MG63 (cell line): ENCODE results near the gene SMAD7. TPM values are rescaled to one million over a fixed set of nuclear protein-coding genes. Genes with fewer than 3 reads are reported as not detected.

ENCODE experiments used
- DNase-seq: peaks from one replicate; pipeline ENCODE4 v3.0.0-alpha.2; 2020
- H3K27me3 ChIP-seq: fragments of 250-450 bp; sonication (Bioruptor Pico); 2 replicates; pipeline ENCODE4 v1.5.1; 2020; ENCODE audit warnings: mild to moderate bottlenecking, moderate library complexity
- H3K36me3 ChIP-seq: fragments of 250-450 bp; sonication (Bioruptor Pico); 2 replicates; pipeline ENCODE4 v1.5.1; 2020; ENCODE audit warnings: mild to moderate bottlenecking, moderate library complexity
- H3K4me3 ChIP-seq: fragments of 250-450 bp; sonication (Bioruptor Pico); 2 replicates; pipeline ENCODE4 v1.5.1; 2020; ENCODE audit warnings: mild to moderate bottlenecking, moderate library complexity
- H3K9me3 ChIP-seq: fragments of 250-450 bp; sonication (Bioruptor Pico); 2 replicates; pipeline ENCODE4 v1.5.1; 2020; ENCODE audit warnings: mild to moderate bottlenecking, moderate library complexity
- total RNA-seq: library from RNA; depleted of rRNA; stranded (reverse); fragments of >200 nt; shearing (Covaris generic); gene quantifications from 2 replicates; pipeline ENCODE4 v1.2.3, GENCODE V29; 2014; ENCODE audit warnings: low replicate concordance

Gene SMAD7
- total RNA-seq, 1 experiment from 2014 or later, result 29.3 TPM

DNA sequence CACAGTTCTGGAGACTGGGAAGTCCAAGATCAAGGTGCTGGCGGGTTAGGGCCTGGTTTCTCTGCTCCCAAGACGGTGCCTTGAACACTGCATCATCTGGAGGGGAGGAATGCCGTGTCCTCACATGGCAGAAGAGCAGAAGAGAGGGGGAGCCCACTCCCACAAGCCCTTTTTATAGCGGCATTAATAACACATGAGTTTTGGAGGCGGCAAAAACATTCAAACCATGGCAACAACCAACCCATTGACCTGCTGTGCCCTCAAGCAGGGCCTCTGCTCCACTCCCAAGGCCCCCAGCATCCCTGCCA, 62.0 kb downstream of the SMAD7 start:
- Histone ChIP-seq H3K9me3 (no peaks in the 10 kb centered on the region), H3K4me3 (no peak overlapping the region), H3K27me3 (no peaks in the 10 kb centered on the region), H3K36me3 (no peaks in the 10 kb centered on the region)
- no peak for DNase-seq

DNA sequence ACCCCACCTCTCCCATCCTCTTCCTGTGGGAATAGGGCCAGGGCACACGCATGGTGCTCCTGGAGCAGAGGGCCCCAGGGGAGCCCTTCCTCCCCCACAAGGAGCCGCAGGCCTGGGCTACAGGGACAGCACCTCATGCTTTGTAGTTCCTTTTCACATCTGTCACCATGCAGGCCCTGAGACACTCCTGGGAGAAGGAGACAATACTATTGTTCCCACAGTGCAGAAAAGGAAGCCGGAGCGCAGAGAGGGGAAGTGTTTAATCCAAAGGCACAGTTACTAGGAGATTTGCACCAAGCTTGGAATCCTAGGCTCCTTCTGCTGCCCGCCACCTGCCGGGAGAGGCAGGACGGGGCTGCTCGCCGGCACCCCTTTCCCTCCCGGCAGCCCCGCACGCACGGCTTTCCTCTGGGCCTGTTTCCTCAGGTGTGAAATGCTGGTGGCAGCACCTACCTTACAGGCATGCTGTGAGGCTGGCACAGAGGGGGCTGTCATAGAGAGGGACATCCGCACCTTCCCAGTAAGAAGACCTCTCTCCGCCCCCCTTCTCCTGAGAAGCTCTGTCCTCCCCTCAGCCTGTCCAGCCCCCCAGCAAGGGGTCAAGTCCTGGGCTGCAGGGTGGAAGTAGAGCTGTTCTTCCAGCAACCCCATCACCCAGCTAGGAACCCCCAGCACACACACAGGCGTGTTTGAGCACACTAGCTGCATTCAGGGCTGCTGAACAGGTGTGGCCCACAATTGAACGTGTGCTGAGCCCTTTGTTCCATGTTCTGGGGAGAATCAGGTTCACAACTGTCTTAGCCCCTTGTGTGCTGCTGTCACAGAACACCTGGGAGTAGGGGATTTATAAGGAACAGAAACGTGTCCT, 62.6 kb downstream of the SMAD7 start:
- no peak for DNase-seq
- no peaks in the 10 kb centered on the region for H3K27me3 ChIP-seq

DNA sequence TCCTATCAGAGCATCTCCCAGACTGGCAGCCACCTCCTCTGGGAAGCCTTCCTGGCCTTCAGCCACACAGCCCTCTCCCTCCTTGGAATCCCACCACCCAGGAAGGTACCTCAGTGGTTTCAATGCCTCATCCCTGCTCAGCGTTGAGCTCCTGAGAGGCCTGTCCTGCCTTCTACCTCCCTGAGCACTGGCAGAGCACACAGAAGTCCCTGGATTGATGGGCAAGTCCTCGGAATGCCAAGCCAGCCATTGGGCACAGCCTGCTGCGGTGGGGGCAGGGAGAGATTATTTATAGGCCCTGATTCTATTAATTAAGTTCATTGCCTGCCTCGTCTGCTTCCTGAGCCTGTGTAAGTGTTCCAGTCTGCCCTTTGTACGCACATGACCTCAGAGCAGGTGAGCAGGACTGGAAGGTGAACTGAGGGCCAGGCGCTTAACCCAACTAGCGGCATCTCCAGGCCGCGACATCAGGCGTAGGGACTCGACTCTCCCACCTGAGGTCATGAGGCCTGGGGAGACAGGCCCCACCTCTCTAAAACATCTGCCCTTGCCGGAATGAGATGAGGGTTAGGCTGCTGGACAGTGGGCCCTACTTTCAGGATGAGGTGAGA, 63.4 kb downstream of the SMAD7 start:
- H3K4me3 ChIP-seq, result no peak overlapping the region
- no peak for DNase-seq
- H3K9me3 ChIP-seq, result no peaks in the 10 kb centered on the region
- H3K36me3 ChIP-seq, result no peaks in the 10 kb centered on the region
- H3K27me3 ChIP-seq, result no peaks in the 10 kb centered on the region

More for the DNA sequence above, 62.6 kb downstream of the SMAD7 start:
- H3K9me3 ChIP-seq, result no peaks in the 10 kb centered on the region
- H3K4me3 ChIP-seq, result no peak overlapping the region
- no peaks in the 10 kb centered on the region for H3K36me3 ChIP-seq

DNA sequence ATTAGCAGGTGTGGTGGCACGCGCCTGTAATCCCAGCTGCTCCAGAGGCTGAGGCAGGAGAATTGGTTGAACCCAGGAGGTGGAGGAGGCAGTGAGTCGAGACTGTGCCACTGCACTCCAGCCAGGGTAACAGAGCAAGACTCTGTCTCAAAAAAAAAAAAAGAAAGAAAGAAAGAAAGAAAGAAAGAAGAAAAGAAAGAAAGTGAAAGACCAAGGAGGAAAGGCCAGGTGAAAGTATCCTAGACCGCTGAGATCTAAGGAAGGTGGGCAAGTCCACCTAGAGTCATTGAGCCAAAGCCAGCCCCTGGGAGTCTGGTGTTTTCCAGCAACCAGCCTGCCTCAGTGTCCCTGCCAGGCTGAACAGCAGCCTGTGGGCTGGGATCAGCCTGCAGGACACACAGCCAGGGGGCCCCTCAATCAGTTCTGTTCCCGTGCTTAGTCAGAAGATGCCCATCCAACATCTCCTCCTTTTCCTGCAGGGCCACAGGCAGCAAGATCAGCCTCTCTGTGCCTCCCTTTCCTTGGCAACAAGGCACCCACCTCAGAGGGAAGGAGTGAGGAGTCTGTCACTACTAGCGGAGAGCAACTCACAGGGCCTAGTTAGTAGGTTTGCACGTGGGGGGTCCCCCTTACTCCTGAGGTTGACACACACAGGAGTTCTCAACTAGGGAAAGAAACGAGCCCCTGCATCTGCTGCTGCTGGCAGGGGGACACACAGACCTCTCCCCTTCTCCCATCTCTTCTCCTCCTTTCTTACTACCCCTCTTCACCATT, 64.1 kb downstream of the SMAD7 start:
- DNase-seq, result no peak
- H3K9me3 ChIP-seq, result no peaks in the 10 kb centered on the region

DNA sequence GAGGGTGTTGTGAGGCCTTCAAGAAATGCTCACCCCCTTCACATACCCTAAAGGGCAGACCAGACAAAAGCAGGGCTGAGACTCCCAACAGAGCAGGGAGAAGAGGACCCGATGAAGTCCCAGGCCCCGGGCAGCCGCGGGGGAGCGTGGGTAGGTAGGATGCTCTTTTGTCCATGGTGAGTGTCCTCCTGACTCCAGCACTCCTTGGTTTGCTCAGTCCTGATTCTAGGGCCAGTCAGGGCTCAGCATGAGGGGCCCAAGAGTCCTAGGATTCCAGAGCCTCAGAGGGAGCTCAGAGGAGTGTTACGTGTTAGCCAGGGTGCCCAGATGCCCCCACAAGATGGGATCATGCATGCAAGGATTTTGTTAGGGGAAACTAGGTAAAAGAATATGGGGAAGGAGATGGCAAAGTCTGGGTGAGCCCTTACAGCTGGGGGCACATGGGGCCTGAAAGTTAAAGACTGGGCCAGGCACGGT, 64.8 kb downstream of the SMAD7 start:
- Histone ChIP-seq H3K36me3 (no peaks in the 10 kb centered on the region), H3K27me3 (no peaks in the 10 kb centered on the region), H3K9me3 (no peaks in the 10 kb centered on the region), H3K4me3 (no peak overlapping the region)
- no peak for DNase-seq

More for the DNA sequence above, 64.1 kb downstream of the SMAD7 start:
- Histone ChIP-seq H3K27me3 (no peaks in the 10 kb centered on the region), H3K36me3 (no peaks in the 10 kb centered on the region), H3K4me3 (no peak overlapping the region)

DNA sequence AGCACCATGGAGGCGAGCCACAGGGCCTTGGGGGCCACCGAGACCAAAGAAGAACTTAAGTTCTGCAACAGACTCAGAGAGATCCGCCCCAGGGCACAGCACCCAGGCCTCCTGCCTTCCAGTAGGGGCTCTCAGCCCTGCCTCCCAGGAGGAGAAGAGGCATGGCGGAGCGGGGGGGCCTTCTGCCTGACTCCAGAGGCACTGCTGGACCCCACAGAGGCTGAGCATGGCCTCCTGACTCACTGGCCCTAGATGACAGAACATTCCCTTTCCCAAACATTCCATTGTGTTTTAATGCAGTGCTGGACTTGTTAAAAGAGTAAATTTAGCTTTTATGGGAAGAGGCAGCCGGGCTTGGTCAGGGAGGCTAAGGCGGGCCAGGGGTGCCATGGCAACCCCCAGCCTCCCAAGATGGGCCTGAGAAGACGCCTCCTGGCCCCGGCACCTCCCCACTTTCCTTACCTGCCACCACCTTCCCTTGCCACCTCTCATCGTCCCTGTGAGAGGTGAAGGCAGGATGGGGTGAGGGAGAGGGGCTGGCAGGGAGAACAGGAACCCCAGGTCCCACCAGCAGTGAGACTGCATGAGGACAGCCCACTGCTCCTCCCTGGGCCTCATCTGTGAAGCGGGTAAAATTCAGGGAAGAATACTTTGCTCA, 65.4 kb downstream of the SMAD7 start:
- no peak overlapping the region for H3K4me3 ChIP-seq
- H3K9me3 ChIP-seq, result no peaks in the 10 kb centered on the region
- H3K36me3 ChIP-seq, result no peaks in the 10 kb centered on the region
- DNase-seq, result no peak
- H3K27me3 ChIP-seq, result no peaks in the 10 kb centered on the region

DNA sequence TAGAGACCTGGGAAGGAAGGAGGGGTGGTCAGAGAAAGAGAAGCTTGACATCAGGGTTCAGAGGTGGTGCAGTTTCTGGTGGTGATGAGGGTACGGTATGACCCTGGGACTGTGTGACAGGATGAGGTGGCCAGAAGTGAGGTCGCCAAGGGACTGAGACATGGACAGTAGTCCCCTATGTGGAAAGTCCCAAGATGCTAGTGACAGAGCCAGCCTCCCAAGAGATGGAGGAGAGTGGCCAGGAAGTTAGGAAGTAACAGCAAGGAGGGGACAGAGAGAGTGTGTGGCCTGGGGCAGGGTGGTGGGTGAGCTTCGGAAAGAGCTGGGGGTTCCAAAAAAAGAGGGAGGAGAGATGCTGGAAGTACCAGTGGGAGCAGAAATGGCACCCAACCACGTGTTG, 66.0 kb downstream of the SMAD7 start:
- Histone ChIP-seq H3K4me3 (no peak overlapping the region), H3K9me3 (no peaks in the 10 kb centered on the region), H3K36me3 (no peaks in the 10 kb centered on the region), H3K27me3 (no peaks in the 10 kb centered on the region)
- no peak for DNase-seq

DNA sequence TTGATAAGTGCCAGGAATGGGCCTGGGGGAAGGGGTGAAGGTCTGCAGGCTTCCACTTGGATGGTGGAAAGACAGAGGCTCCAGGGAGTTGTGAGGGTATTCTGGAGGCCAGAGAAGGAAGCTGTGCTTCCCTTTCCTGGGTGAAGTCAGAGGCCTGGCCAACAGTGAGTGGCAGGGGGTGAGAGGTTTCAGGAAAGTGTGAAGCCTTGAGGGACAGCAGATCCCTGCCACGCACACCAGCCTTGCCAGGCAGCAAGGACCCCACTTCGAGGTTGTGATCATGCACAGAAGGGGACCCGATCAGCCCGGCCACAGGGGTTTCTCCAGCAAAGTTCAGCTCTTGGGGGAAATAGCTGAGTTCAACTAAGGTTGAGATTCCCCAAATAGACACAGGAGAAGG, 66.5 kb downstream of the SMAD7 start:
- Histone ChIP-seq H3K9me3 (no peaks in the 10 kb centered on the region), H3K27me3 (no peaks in the 10 kb centered on the region), H3K4me3 (no peak overlapping the region), H3K36me3 (no peaks in the 10 kb centered on the region)
- DNase-seq, result no peak

DNA sequence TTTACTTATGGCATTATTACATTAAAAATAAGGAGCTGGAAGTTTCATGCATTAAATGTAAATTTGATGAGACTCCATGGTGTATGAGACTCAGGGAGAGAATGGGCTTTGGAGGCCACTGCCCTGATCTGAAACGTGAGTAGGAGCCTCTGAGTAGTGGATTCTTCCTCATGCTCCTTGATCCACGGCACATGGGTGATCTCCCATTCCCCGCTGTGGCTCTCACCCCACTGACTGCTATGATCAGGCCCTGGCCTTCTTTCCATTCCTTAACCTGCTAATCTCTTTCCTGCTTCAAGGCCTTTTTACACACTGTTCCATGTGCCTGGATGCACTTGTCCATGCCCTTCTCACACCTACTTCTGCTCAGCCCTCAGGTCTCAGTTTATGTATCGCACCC, 68.4 kb downstream of the SMAD7 start:
- Histone ChIP-seq H3K27me3 (no peaks in the 10 kb centered on the region), H3K9me3 (no peaks in the 10 kb centered on the region), H3K36me3 (no peaks in the 10 kb centered on the region), H3K4me3 (no peak overlapping the region)
- no peak for DNase-seq

DNA sequence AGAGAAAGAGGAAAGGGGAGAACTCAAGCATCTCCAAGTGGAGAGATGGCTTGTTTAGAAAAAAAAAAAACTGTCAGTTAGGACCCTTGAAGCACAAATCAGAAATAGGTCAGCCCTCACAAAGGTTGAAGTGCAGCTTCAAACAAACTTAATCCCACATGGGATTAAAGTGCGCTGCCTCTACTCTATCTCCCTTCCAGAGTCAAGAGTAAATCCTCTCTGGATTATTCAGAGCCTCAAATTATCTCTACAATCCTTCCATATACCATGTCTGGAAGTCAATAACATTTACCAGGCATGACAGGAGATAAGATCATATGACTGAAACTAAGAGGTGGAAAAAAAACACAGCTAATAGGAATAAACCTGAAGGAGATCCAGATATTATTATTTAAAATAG, 69.8 kb downstream of the SMAD7 start:
- H3K36me3 ChIP-seq, result no peaks in the 10 kb centered on the region
- no peaks in the 10 kb centered on the region for H3K9me3 ChIP-seq
- no peak overlapping the region for H3K4me3 ChIP-seq
- no peak for DNase-seq
- no peaks in the 10 kb centered on the region for H3K27me3 ChIP-seq

DNA sequence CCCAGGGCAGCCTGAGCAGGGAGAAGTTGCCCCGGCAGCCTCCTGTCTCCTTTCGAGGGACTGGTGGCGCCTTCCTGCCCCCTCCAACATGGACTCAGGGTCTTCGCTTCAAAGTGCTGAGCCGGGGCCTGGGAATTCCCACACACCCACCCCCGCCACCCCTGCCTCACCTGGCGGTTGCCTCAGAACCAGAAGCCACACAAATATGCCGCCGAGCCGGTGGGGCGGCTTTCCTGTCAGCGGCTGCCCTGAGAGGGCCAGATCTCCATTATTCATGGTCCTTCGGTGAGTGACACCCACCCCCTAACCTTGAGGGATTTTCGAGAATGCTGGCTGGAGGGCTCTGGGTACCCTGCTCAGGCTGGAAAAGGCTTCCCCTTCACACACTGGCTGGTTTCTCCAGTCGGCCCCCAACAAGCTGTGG, 71.7 kb downstream of the SMAD7 start:
- DNase-seq, result no peak
- no peaks in the 10 kb centered on the region for H3K36me3 ChIP-seq
- no peak overlapping the region for H3K4me3 ChIP-seq
- no peaks in the 10 kb centered on the region for H3K9me3 ChIP-seq
- H3K27me3 ChIP-seq, result no peaks in the 10 kb centered on the region

DNA sequence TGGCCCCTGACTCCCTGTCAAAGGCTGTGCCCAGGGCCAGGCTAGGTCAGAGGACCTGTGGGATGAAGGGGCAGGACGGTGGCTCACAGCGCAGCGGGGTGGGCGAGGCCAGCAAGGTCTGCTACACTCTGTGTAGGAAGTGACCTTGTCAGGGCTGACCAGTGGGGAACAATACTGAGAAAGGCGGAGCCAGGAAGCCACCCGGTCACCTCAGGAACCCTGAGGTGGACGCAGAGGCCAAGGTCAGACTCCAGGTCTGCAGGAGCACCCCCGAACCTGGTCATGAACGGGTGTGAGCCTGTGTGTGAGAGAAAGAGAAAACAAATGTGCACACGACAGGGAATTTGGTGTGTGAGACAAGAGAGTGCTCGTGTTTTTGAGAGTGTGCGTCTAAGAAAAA, 72.3 kb downstream of the SMAD7 start:
- no peak for DNase-seq

DNA sequence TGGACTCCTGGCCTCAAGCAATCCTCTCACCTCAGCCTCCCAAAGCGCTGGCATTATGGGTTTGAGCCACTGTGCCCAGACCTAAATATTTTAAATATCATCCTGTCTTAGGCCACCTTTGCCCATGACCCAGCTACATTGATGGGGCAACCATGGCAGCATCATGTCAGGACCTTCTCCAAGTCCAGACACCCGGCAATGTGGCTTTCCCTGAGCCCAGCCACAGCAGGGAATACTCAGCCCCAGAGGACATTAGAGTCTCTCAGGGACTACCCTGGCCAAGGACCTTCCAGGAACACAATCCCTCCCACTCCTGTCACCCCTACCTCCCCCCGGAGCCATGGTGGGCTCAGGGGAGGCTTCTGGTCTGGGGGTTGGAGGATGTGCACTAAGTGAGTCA, 72.8 kb downstream of the SMAD7 start:
- Histone ChIP-seq H3K27me3 (no peaks in the 10 kb centered on the region), H3K36me3 (no peaks in the 10 kb centered on the region), H3K9me3 (no peaks in the 10 kb centered on the region), H3K4me3 (no peak overlapping the region)
- DNase-seq, result no peak

More for the DNA sequence above, 72.3 kb downstream of the SMAD7 start:
- Histone ChIP-seq H3K4me3 (no peak overlapping the region), H3K9me3 (no peaks in the 10 kb centered on the region), H3K27me3 (no peaks in the 10 kb centered on the region), H3K36me3 (no peaks in the 10 kb centered on the region)

DNA sequence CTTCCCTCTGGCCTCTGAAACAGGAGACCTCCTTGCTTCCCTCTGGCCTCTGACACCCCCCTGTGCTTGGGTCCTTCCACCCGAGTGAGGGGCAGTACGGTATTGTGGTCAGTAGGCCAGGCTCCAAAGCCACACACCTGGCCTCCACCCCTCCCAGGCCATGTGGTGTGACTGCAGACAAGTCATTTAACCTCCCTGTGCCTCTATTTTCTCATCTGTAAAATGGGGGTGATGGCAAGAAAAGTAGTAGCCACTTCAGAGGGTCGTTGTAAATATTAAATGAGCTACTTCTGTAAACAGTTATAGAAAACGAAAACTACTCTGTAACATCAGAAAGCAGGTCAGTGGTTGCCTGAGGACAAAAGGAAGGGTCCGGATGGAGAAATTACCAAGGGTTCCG, 74.2 kb downstream of the SMAD7 start:
- no peak for DNase-seq
- H3K27me3 ChIP-seq, result no peaks in the 10 kb centered on the region
- H3K9me3 ChIP-seq, result no peaks in the 10 kb centered on the region
- no peaks in the 10 kb centered on the region for H3K36me3 ChIP-seq
- H3K4me3 ChIP-seq, result no peak overlapping the region

DNA sequence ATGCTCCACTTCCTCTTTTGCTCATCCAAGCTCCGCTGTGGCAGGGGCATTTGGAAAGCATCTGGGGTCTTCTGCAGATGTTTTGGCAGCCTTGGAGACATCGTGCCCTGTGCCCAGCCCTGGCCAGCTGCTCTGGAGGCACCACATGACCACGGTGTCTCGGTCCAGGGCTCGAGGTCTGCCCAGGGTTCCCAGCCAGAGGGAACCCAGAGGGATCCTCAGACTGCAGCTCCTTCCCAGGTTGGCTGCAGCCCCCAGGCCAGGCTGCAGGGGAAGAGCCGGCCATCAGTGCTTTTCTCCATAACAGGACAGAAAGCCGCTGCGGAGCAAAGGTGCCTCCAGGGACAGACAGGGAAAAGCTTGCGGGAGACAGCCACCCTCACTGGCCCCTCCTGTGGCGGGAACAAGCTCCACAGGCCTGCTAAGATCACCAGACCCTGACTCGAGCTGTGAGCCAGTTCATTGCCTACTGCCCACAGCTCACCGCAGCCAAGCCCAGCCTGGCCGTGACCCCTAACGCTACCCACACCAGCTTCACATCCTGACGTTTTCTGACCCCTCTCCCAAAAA, 74.7 kb downstream of the SMAD7 start:
- H3K4me3 ChIP-seq, result no peak overlapping the region
- H3K36me3 ChIP-seq, result no peaks in the 10 kb centered on the region
- no peak for DNase-seq
- H3K9me3 ChIP-seq, result no peaks in the 10 kb centered on the region
- no peaks in the 10 kb centered on the region for H3K27me3 ChIP-seq

DNA sequence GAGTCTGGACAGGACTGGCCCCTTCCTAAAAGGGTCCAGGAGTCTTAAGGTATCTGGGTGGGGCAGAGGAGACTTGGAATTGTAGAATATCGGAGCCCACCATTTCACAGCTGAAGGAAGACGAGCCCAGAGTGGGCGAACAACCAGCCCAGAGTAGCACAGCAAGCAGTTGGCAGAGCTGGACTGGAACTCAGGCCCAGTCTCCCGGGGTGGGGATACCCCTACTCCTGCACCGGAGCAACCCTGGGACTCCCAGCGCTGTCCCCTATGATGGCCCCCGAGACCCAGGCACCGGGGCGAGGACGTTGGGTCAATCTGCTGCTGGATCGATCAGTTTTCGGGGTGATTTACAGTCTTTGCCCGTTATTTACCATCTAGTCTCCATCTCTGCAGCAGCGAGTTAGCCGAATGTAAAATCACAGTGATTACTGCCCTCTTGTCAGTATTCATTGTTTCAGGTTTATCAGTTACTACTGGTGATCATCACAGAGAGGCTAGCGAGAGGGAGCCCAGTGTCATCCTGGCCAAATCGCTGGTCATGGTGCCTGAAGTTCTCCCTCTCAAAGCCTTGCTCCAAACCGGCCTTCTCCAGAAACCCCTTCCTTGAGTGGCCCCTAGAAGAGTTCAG, 75.3 kb downstream of the SMAD7 start:
- H3K4me3 ChIP-seq, result no peak overlapping the region
- DNase-seq, result no peak

More for the DNA sequence above, 75.3 kb downstream of the SMAD7 start:
- no peaks in the 10 kb centered on the region for H3K36me3 ChIP-seq
- H3K9me3 ChIP-seq, result no peaks in the 10 kb centered on the region
- H3K27me3 ChIP-seq, result no peaks in the 10 kb centered on the region
